Measurements from ENCODE around the gene RPL10. TPM values are rescaled to one million over a fixed set of nuclear protein-coding genes. Genes with fewer than 3 reads are reported as not detected.

RPL10 gene
- total and polyA plus RNA-seq, 2 of the 13 experiments (the other 11 are each of a cell fraction or from before 2014, with no cell fraction given) = 2,381 to 4,713 TPM

- no peaks in the 10 kb centered on the region for H3K27me3 ChIP-seq (ENCODE audit: control insufficient read depth in 1 of 2, insufficient read depth in 2 of 2, low read length in 2 of 2)
- no peak for TF ChIP-seq ZSCAN5A (CRISPR knock-in tag; IDR thresholded peaks at IDR 0.05; ENCODE audit: borderline replicate concordance)
- TF ChIP-seq DRAP1 (CRISPR knock-in tag; IDR thresholded peaks at IDR 0.05) = no peak
- TF ChIP-seq AHDC1 (CRISPR knock-in tag; IDR thresholded peaks at IDR 0.05; ENCODE audit: borderline replicate concordance) = no peak
- no peak for TF ChIP-seq ELK4 (CRISPR knock-in tag; IDR thresholded peaks at IDR 0.05; ENCODE audit: borderline replicate concordance)
- TF ChIP-seq RFX1 (IDR thresholded peaks at IDR 0.05) = no peak
- no peak for TF ChIP-seq NFE2L2 (IDR thresholded peaks at IDR 0.05; ENCODE audit: low read length)
- TF ChIP-seq SATB2 (CRISPR knock-in tag; IDR thresholded peaks at IDR 0.05) = no peak
- TF ChIP-seq GATAD2A (CRISPR knock-in tag; IDR thresholded peaks at IDR 0.05) = no peak
- TF ChIP-seq TEF (CRISPR knock-in tag; IDR thresholded peaks at IDR 0.05) = no peak
- no peak for TF ChIP-seq RARG (CRISPR knock-in tag; IDR thresholded peaks at IDR 0.05; ENCODE audit: low read depth)
- no peak for TF ChIP-seq MNT (IDR thresholded peaks at IDR 0.05)
Observed at GRCh38 chrX:154431341-154431740, 33.2 kb downstream of the RPL10 start.

More at GRCh38 chrX:154431341-154431740, 33.2 kb downstream of the RPL10 start:
- intact Hi-C loops (cut with micrococcal nuclease; ENCODE audit: unreplicated experiment) = no loop called here
- no TSS peak for BruUV-seq (replicated peaks)
- Histone ChIP-seq H3K4me1 (ENCODE audit: insufficient read depth, low read length) (peaks cover 33% of the 10 kb centered on the region), H3K4me2 (ENCODE audit: low read depth, low read length) (no peak overlapping the region), H3K36me3 (replicated peaks in 1 of 2; ENCODE audit: control insufficient read depth in 1 of 2, insufficient read depth in 2 of 2, low read length in 2 of 2) (no peaks in the 10 kb centered on the region; a peak in 3 of 5 replicates), H3K9me3 (ENCODE audit: low read length) (no peaks in the 10 kb centered on the region), H4K20me1 (ENCODE audit: insufficient read depth, low read length) (no peaks in the 10 kb centered on the region), H3K79me2 (ENCODE audit: insufficient read depth, low read length) (peaks cover 15% of the 10 kb centered on the region), H3K27ac (ENCODE audit: extremely low read length, insufficient read depth, low read length) (no peak overlapping the region), H3K4me3 (replicated peaks in 1 of 3; ENCODE audit: insufficient read depth in 1 of 3, low read depth in 2 of 3, low read length in 3 of 3) (no peak overlapping the region), H3K9ac (ENCODE audit: insufficient read depth, low read depth, low read length) (no peak overlapping the region), H2AFZ (ENCODE audit: low read length) (no peak overlapping the region)
- ATAC-seq (no peak), DNase-seq (ENCODE audit: low spot score) (no peak), FAIRE-seq (no peak)
- WGBS (ENCODE audit: low lambda C conversion rate) = 100% methylated on average over 2 of the region's 5 CpGs
- CTCF ChIA-PET (ENCODE audit: low intra/inter-chr PET ratio, low total read pairs) = no interaction called here
- in situ Hi-C loops (cut with HindIII; ENCODE audit: extremely low pct_ligation_motif_present, low pct_unique_long_range_greater_than_20kb) = no loop called here
- POLR2A ChIA-PET = interaction anchor here (1.3 kb wide), 1 partner anchor 20 kb away, joined by 3 read pairs; the partner anchor contains the start of gene TAFAZZIN

All from HepG2 (cell line).